ENCODE results near the gene TRIO.

GRCh38 chr5:14267991-14268708 lies 125.0 kb downstream of the TRIO start:
- TF ChIP-seq CTCF (IDR thresholded peaks at IDR 0.05) (no peak), POLR2A (IDR thresholded peaks at IDR 0.05) (no peak), EP300 (IDR thresholded peaks at IDR 0.05) (no peak)
